Activated CD8-positive, alpha-beta T cell treated with anti-CD3 and anti-CD28 coated beads for 36 hours (primary cell): ENCODE results near the gene ADGRV1. TPM values are rescaled to one million over a fixed set of nuclear protein-coding genes. Genes with fewer than 3 reads are reported as not detected.
"Not testable (repeated sequence)": the region's sequence is repeated elsewhere in the genome, so short reads cannot be mapped to it uniquely, and the experiment has no call there.

Experiments
- ATAC-seq: fragments of 200-7000 bp; cut with Tn5 transposase; one replicate; pipeline ENCODE4 v1.10.0; 2021; ENCODE audit warnings: mild to moderate bottlenecking, moderate library complexity
- CTCF ChIA-PET: fragments of 350-600 bp; sonication (Branson Sonifier 250); formaldehyde crosslinking; loops from one replicate; lab custom pipeline; 2021; ENCODE audit warnings: antibody characterized with exemption; lab: Charles Lee
- POLR2A ChIA-PET: fragments of 350-600 bp; sonication (Branson Sonifier 250); formaldehyde crosslinking; loops from one replicate; lab custom pipeline; 2021; ENCODE audit warnings: antibody characterized with exemption; lab: Charles Lee
- DNase-seq: peaks from one replicate; pipeline ENCODE4 v3.0.0-alpha.2; 2020
- H3K27ac Mint-ChIP-seq: one replicate; pipeline ENCODE4 v1.8.0; 2021; ENCODE audit warnings: mild to moderate bottlenecking, mixed read lengths
- H3K27me3 Mint-ChIP-seq: one replicate; pipeline ENCODE4 v1.8.0; 2021; ENCODE audit warnings: mixed read lengths
- H3K36me3 Mint-ChIP-seq: one replicate; pipeline ENCODE4 v1.8.0; 2021; ENCODE audit warnings: low read depth, mixed read lengths
- H3K4me1 Mint-ChIP-seq: one replicate; pipeline ENCODE4 v1.8.0; 2021; ENCODE audit warnings: low read depth, mixed read lengths
- H3K4me3 Mint-ChIP-seq: one replicate; pipeline ENCODE4 v1.8.0; 2021; ENCODE audit warnings: mild to moderate bottlenecking, moderate library complexity, mixed read lengths
- H3K9me3 Mint-ChIP-seq: one replicate; pipeline ENCODE4 v1.8.0; 2021; ENCODE audit warnings: mixed read lengths
- CTCF ChIP-seq: fragments of 200-600 bp; IDR thresholded peaks from one replicate; pipeline ENCODE4 v1.8.0; 2022; ENCODE audit warnings: antibody characterized with exemption, mild to moderate bottlenecking
- intact Hi-C: fragments of 100-400 bp; cut with micrococcal nuclease; formaldehyde crosslinking; loops from one replicate; pipeline ENCODE4 v1.10.0; 2022
- total RNA-seq, 2 experiments: library from RNA; stranded (reverse); gene quantifications; one replicate each; pipeline ENCODE4 v1.2.3, GENCODE V29; 2021

The ADGRV1 gene
- total RNA-seq, 2 experiments from 2014 or later: 0.18 TPM; not detected in 1

GRCh38 chr5:90921418-90921973 is 362.9 kb downstream of the ADGRV1 start:
- H3K4me3 Mint-ChIP-seq: no peak overlapping the region
- ATAC-seq: no peak
- no peaks in the 10 kb centered on the region for H3K36me3 Mint-ChIP-seq
- intact Hi-C loops: no loop called here
- H3K9me3 Mint-ChIP-seq: no peaks in the 10 kb centered on the region
- CTCF ChIA-PET: interaction anchor here (4.8 kb wide), 1 partner anchor 11 kb away, joined by 19 read pairs; no protein-coding TSS in a partner anchor
- no peak overlapping the region for H3K27ac Mint-ChIP-seq
- peaks cover 3% of the 10 kb centered on the region for H3K27me3 Mint-ChIP-seq
- TF ChIP-seq CTCF: no peak
- no peak for DNase-seq
- H3K4me1 Mint-ChIP-seq: no peaks in the 10 kb centered on the region
- POLR2A ChIA-PET: no interaction called here

- H3K9me3 Mint-ChIP-seq, H3K36me3 Mint-ChIP-seq, intact Hi-C loops, H3K27ac Mint-ChIP-seq, H3K4me3 Mint-ChIP-seq, DNase-seq, ATAC-seq, POLR2A ChIA-PET, H3K4me1 Mint-ChIP-seq, H3K27me3 Mint-ChIP-seq: not testable (repeated sequence)
- CTCF ChIA-PET: interaction anchor here (0.6 kb wide), 1 partner anchor 177 kb away, joined by 3 read pairs; no protein-coding TSS in a partner anchor
Observed at GRCh38 chr5:90924222-90924621, 365.6 kb downstream of the ADGRV1 start.

- H3K27me3 Mint-ChIP-seq, H3K4me1 Mint-ChIP-seq, ATAC-seq, CTCF ChIA-PET, H3K36me3 Mint-ChIP-seq, DNase-seq, intact Hi-C loops, H3K27ac Mint-ChIP-seq, POLR2A ChIA-PET, H3K9me3 Mint-ChIP-seq, H3K4me3 Mint-ChIP-seq: not testable (repeated sequence)
Observed at GRCh38 chr5:90929013-90929839, 370.6 kb downstream of the ADGRV1 start.

- DNase-seq: no peak
- CTCF ChIA-PET: no interaction called here
- ATAC-seq: no peak
- Mint-ChIP-seq H3K4me1 (peaks cover 2% of the 10 kb centered on the region), H3K36me3 (no peaks in the 10 kb centered on the region), H3K27me3 (peaks cover 4% of the 10 kb centered on the region), H3K9me3 (no peaks in the 10 kb centered on the region), H3K27ac (no peak overlapping the region), H3K4me3 (no peak overlapping the region)
- intact Hi-C loops: loop anchor here (5.0 to 10.0 kb wide), 4 partner anchors 132 to 485 kb away; partner anchors contain the start of gene ARRDC3
- no peak for TF ChIP-seq CTCF
- POLR2A ChIA-PET: no interaction called here
Observed at GRCh38 chr5:90930062-90930461, 371.5 kb downstream of the ADGRV1 start.

GRCh38 chr5:90930756-90931431 is 372.3 kb downstream of the ADGRV1 start:
- no peaks in the 10 kb centered on the region for H3K36me3 Mint-ChIP-seq
- no peak overlapping the region for H3K4me3 Mint-ChIP-seq
- H3K4me1 Mint-ChIP-seq: peaks cover 2% of the 10 kb centered on the region
- ATAC-seq (no peak), DNase-seq (no peak)
- TF ChIP-seq CTCF: no peak
- ChIA-PET CTCF (interaction anchor here (0.7 to 7.2 kb wide), 15 partner anchors 12 to 532 kb away, joined by 3 to 70 read pairs (median 6); partner anchors contain the start of gene ARRDC3), POLR2A (no interaction called here)
- H3K27me3 Mint-ChIP-seq: peaks cover 4% of the 10 kb centered on the region
- H3K27ac Mint-ChIP-seq: no peak overlapping the region
- H3K9me3 Mint-ChIP-seq: no peaks in the 10 kb centered on the region
- intact Hi-C loops: loop anchor here (5.0 to 10.0 kb wide), 4 partner anchors 131 to 484 kb away; partner anchors contain the start of gene ARRDC3
